Lung (tissue), 12 donors: ENCODE data around the gene WDR88. TPM values are rescaled to one million over a fixed set of nuclear protein-coding genes. Genes with fewer than 3 reads are reported as not detected.

ENCODE experiments used
- ATAC-seq: fragments of 200-7000 bp; cut with Tn5 transposase; one replicate; pipeline ENCODE4 v1.9.1; 2020; ENCODE audit warnings: moderate number of reproducible peaks; ENCODE audit not compliant: insufficient read depth, low FRiP score
- DNase-seq, 3 donors: peaks; one replicate each; pipeline ENCODE4 v3.0.0-alpha.2; 2013 to 2017
- H3K27ac ChIP-seq, 2 donors: one replicate each; pipeline ENCODE4 v1.5.1; 2013; ENCODE audit warnings: mild to moderate bottlenecking in 2 of 2, moderate library complexity in 2 of 2, control low read depth in 1 of 2, inconsistent platforms in 1 of 2, low read depth in 1 of 2, low read length in 1 of 2
- H3K27me3 ChIP-seq, 3 donors: one replicate each; pipeline ENCODE4 v1.5.1; 2013; ENCODE audit warnings: low read length in 2 of 3; ENCODE audit not compliant: control insufficient read depth in 3 of 3, insufficient read depth in 3 of 3
- H3K36me3 ChIP-seq, 4 donors: one replicate each; pipeline ENCODE4 v1.5.1; 2013; ENCODE audit warnings: low read length in 4 of 4, mild to moderate bottlenecking in 1 of 4, moderate library complexity in 1 of 4; ENCODE audit not compliant: control insufficient read depth in 4 of 4, insufficient read depth in 4 of 4
- H3K4me1 ChIP-seq, 5 donors: one replicate each; pipeline ENCODE4 v1.5.1; 2013; ENCODE audit warnings: low read length in 5 of 5, mild to moderate bottlenecking in 2 of 5, moderate library complexity in 1 of 5; ENCODE audit not compliant: control insufficient read depth in 5 of 5, insufficient read depth in 5 of 5
- H3K4me3 ChIP-seq: one replicate; pipeline ENCODE4 v1.5.1; 2013; ENCODE audit warnings: mild to moderate bottlenecking, control low read depth, moderate library complexity
- H3K9ac ChIP-seq, 2 donors: one replicate each; pipeline ENCODE4 v1.5.1; 2013; ENCODE audit warnings: low read length in 2 of 2, control low read depth in 1 of 2; ENCODE audit not compliant: insufficient read depth in 1 of 2
- H3K9me3 ChIP-seq, 4 donors: one replicate each; pipeline ENCODE4 v1.5.1; 2013; ENCODE audit warnings: low read length in 3 of 4, mild to moderate bottlenecking in 1 of 4, moderate library complexity in 1 of 4; ENCODE audit not compliant: control insufficient read depth in 4 of 4, insufficient read depth in 3 of 4
- WGBS, 2 donors: extraction: QIAGEN DNeasy Blood & Tissue Kit; methylation state at CpG; one replicate each; pipeline ENCODE4 v1.1.7; 2013; 5-methylcytosine and 5-hydroxymethylcytosine counted together
- polyA plus RNA-seq, 2 donors: library from polyadenylated mRNA; stranded (reverse); fragments of 200-250 nt; gene quantifications; one replicate each; pipeline ENCODE4 v1.2.1, GENCODE V29; 2013
- total RNA-seq, 2 donors: library from RNA; depleted of rRNA in 1 of 2; stranded (reverse); fragments of >200 nt in 1 of 2; gene quantifications; one replicate each; pipeline ENCODE4 v1.2.1, GENCODE V29; 2014 to 2021
- TF ChIP-seq, protein P1 (sequence below): IDR thresholded peaks from 2 replicates; pipeline ENCODE4 v1.5.1; 2012; ENCODE audit warnings: mild to moderate bottlenecking; ENCODE audit errors: control extremely low read depth, extremely low read depth
- donor health status: control.
- donor health status: control.
- donor health status: Bipolar disorder and iron deficiency.
- donor health status: healthy.
- donor health status: DM: yes; HTN: yes; CAD: no.

WDR88 gene
- total and polyA plus RNA-seq, 4 donors, result not detected

DNA sequence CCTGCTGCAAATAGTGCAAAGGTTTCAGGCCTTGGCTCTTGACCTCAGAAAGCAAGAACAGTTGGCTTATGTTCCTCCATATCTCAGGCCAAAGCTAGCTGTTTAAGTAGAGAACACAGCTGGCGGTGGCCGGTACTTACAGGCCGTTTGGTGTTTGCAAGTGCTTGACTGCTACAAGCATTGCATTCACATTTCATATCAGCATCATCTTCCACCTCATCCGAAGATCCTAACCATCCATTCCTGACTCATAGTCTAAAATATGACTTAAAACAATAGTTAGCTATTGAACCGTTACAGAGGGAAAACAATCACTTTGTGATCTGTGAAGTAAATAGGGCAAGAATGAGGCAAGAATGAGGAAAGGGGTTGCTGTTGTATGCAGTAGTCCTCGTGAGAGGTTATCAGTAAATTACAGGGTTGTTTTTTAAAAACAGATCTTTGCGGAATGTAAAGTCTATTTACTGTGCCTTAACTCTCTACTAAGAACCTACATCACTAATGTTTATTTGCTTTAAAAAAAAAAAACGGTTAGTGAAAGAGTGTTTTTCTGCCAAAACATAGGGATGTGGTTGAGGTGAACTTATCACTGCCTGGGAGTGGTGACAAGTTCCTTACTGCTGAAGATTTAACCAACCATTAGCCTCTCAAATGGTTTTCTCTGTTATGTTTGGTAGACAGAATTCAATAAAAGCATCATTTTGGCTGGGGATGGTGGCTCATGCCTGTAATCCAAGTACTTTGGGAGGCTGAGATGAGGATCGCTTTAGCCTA lies 21.6 kb upstream of the WDR88 start:
- peak in 2 of 3 donors; percentile 34 to 71 for DNase-seq
- Histone ChIP-seq H3K9me3 (no peaks in the 10 kb centered on the region), H3K27me3 (no peaks in the 10 kb centered on the region), H3K36me3 (peaks cover 9 to 34% (median 29%) of the 10 kb centered on the region in 4 donors), H3K4me3 (no peak overlapping the region), H3K4me1 (peaks cover 0 to 6% (median 0%) of the 10 kb centered on the region in 5 donors), H3K27ac (no peak overlapping the region), H3K9ac (no peak overlapping the region)
- no peak for ATAC-seq
- 86 to 90% methylated on average over 9 of the region's 9 CpGs for WGBS, 2 donors
- TF ChIP-seq, protein P1, sequence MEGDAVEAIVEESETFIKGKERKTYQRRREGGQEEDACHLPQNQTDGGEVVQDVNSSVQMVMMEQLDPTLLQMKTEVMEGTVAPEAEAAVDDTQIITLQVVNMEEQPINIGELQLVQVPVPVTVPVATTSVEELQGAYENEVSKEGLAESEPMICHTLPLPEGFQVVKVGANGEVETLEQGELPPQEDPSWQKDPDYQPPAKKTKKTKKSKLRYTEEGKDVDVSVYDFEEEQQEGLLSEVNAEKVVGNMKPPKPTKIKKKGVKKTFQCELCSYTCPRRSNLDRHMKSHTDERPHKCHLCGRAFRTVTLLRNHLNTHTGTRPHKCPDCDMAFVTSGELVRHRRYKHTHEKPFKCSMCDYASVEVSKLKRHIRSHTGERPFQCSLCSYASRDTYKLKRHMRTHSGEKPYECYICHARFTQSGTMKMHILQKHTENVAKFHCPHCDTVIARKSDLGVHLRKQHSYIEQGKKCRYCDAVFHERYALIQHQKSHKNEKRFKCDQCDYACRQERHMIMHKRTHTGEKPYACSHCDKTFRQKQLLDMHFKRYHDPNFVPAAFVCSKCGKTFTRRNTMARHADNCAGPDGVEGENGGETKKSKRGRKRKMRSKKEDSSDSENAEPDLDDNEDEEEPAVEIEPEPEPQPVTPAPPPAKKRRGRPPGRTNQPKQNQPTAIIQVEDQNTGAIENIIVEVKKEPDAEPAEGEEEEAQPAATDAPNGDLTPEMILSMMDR, result no peak

DNA sequence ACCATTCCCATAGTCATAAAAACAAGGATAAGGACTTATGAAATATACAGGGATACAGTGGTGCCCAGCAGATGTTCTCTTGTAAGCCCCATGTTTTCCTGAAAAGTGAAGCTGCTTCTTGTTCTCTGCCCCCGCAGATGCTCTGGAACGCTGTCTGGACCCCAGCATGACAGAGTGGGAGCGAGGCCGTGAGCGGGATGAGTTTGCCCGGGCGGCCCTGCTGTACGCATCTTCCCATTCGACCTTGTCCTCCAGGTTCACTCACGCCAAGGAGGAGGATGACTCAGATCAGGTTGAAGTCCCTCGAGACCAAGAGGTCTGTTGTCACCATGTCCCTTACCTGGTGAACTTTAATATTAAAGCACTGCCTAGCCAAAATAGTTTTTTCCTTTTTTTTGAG lies 20.3 kb upstream of the WDR88 start:
- Histone ChIP-seq H3K9me3 (no peaks in the 10 kb centered on the region), H3K4me3 (no peak overlapping the region), H3K27ac (no peak overlapping the region), H3K9ac (no peak overlapping the region), H3K36me3 (peaks cover 9 to 35% (median 30%) of the 10 kb centered on the region in 4 donors), H3K4me1 (peaks cover 0 to 6% (median 0%) of the 10 kb centered on the region in 5 donors), H3K27me3 (no peaks in the 10 kb centered on the region)
- WGBS, 2 donors, result 94 to 98% methylated on average over 11 of the region's 11 CpGs
- ATAC-seq (no peak), DNase-seq (no peak)
- TF ChIP-seq, protein P1, result no peak

DNA sequence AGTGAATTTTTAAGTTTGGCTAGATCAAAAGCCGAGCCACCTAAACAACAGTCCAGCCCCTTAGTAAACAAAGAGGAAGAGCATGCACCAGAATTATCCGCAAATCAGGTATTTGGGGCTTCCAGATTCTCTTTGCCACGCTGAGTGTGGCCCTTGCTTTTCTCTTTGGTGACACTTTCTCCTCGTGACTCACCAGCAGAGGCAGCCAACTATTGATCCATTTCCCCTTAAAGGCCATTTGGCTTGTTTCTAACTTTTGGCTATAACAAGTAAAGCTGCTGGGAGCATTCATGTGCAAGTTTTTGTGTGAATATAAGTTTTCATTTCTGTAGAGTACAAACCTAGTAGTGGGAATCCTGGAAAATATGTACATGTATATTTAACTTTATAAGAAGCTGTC lies 17.6 kb upstream of the WDR88 start:
- DNase-seq (no peak), ATAC-seq (no peak)
- peaks cover 19 to 34% (median 26%) of the 10 kb centered on the region in 4 donors for H3K36me3 ChIP-seq
- H3K27ac ChIP-seq, result no peak overlapping the region
- no peaks in the 10 kb centered on the region for H3K27me3 ChIP-seq
- TF ChIP-seq, protein P1, result no peak
- WGBS, 2 donors, result 90 to 92% methylated on average over 4 of the region's 4 CpGs
- peaks cover 0 to 6% (median 0%) of the 10 kb centered on the region in 5 donors for H3K4me1 ChIP-seq
- no peaks in the 10 kb centered on the region for H3K9me3 ChIP-seq
- no peak overlapping the region for H3K4me3 ChIP-seq
- no peak overlapping the region for H3K9ac ChIP-seq

DNA sequence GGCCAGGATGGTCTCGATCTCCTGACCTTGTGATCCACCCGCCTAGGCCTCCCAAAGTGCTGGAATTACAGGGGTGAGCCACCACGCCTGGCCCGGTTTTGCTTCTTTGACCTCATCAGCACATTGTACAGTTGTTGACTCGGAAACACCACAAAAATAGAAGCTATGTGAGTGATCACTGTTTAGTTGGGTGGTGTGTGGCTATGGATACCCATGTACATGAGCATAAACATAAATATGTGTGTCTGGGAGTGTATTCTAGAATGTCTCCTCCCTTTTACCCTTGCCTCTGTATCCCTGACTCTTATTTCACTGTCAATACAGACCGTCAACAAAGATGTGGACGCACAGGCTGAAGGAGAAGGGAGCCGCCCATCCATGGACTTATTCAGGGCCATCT lies 14.4 kb upstream of the WDR88 start:
- Histone ChIP-seq H3K9me3 (no peaks in the 10 kb centered on the region), H3K27me3 (no peaks in the 10 kb centered on the region), H3K27ac (no peak overlapping the region), H3K4me3 (no peak overlapping the region), H3K9ac (no peak overlapping the region), H3K4me1 (no peaks in the 10 kb centered on the region), H3K36me3 (peaks cover 14 to 27% (median 17%) of the 10 kb centered on the region in 4 donors)
- no peak for DNase-seq
- no peak for ATAC-seq
- TF ChIP-seq, protein P1, result no peak
- 85 to 93% methylated on average over 8 of the region's 8 CpGs for WGBS, 2 donors
